Fibroblast of lung (primary cell): ENCODE measurements around the gene TAS2R19. TPM values are rescaled to one million over a fixed set of nuclear protein-coding genes. Genes with fewer than 3 reads are reported as not detected.

ENCODE experiments used
- DNase-seq, 2 donors: peaks; one replicate each; pipeline versions ENCODE4 v3.0.0 to v3.0.0-alpha.2; 2010; ENCODE audit warnings: low read depth in 2 of 2
- H2AFZ ChIP-seq: 2 replicates; pipeline ENCODE4 v1.5.1; 2012; ENCODE audit warnings: low read length, control low read depth, inconsistent platforms
- H3K27ac ChIP-seq: 2 replicates; pipeline ENCODE4 v1.5.1; 2011; ENCODE audit warnings: low read length, control low read depth; ENCODE audit not compliant: insufficient read depth
- H3K27me3 ChIP-seq: 2 replicates; pipeline ENCODE4 v1.5.1; 2011; ENCODE audit warnings: mild to moderate bottlenecking, low read length; ENCODE audit not compliant: control insufficient read depth, insufficient read depth
- H3K36me3 ChIP-seq: 2 replicates; pipeline ENCODE4 v1.5.1; 2011; ENCODE audit warnings: low read length; ENCODE audit not compliant: control insufficient read depth, insufficient read depth
- H3K4me1 ChIP-seq: 2 replicates; pipeline ENCODE4 v1.5.1; 2011; ENCODE audit warnings: low read length; ENCODE audit not compliant: control insufficient read depth, insufficient read depth; ENCODE audit errors: extremely low read depth
- H3K4me2 ChIP-seq: 2 replicates; pipeline ENCODE4 v1.5.1; 2011; ENCODE audit warnings: low read length, control low read depth; ENCODE audit not compliant: insufficient read depth; ENCODE audit errors: extremely low read depth
- H3K4me3 ChIP-seq, 4 experiments: fragments of 200-600 bp in 1 of 4; sonication (generic) in 1 of 4; replicated peaks in 1 of 4; 2 replicates each; pipeline ENCODE4 v1.5.1; 2011 to 2016; ENCODE audit warnings: low read length in 4 of 4, low read depth in 3 of 4, mild to moderate bottlenecking in 3 of 4, control low read depth in 2 of 4, inconsistent platforms in 1 of 4, mixed read lengths in 1 of 4; ENCODE audit not compliant: insufficient read depth in 1 of 4; ENCODE audit errors: control extremely low read depth in 1 of 4
- H3K79me2 ChIP-seq: 2 replicates; pipeline ENCODE4 v1.5.1; 2012; ENCODE audit warnings: mild to moderate bottlenecking, low read length, inconsistent platforms; ENCODE audit not compliant: control insufficient read depth, insufficient read depth
- H3K9ac ChIP-seq: 2 replicates; pipeline ENCODE4 v1.5.1; 2011; ENCODE audit warnings: mild to moderate bottlenecking, low read length, control low read depth; ENCODE audit not compliant: insufficient read depth
- H3K9me3 ChIP-seq: 2 replicates; pipeline ENCODE4 v1.5.1; 2012; ENCODE audit warnings: low read depth, low read length; ENCODE audit not compliant: control insufficient read depth, insufficient read depth
- H4K20me1 ChIP-seq: 2 replicates; pipeline ENCODE4 v1.5.1; 2011; ENCODE audit warnings: low read length; ENCODE audit not compliant: control insufficient read depth, insufficient read depth; ENCODE audit errors: extremely low read depth
- CTCF ChIP-seq, 2 donors: IDR thresholded peaks in 1 of 2; conservative IDR thresholded peaks in 1 of 2; 1 replicate in 1 of 2; 2 replicates in 1 of 2; pipeline ENCODE4 v1.5.1; 2011 to 2012; ENCODE audit warnings: low read length in 2 of 2, control low read depth in 1 of 2, inconsistent platforms in 1 of 2, low read depth in 1 of 2, mild to moderate bottlenecking in 1 of 2
- EZH2 ChIP-seq: IDR thresholded peaks from 2 replicates; pipeline ENCODE4 v1.5.1; 2012; ENCODE audit warnings: low read length, control low read depth, mild to moderate bottlenecking; ENCODE audit errors: missing control alignments
- polyA plus RNA-seq, 2 donors: library from polyadenylated mRNA; depleted of rRNA in 1 of 2; stranded (reverse) in 1 of 2; unstranded in 1 of 2; fragments of >200 nt; gene quantifications; 2 replicates each; pipeline ENCODE4 v1.2.1, GENCODE V29; 2011 to 2012; ENCODE audit warnings: missing spikeins in 1 of 2
- total RNA-seq: library from RNA; depleted of rRNA; stranded (reverse); fragments of >200 nt; gene quantifications from 2 replicates; pipeline ENCODE4 v1.2.1, GENCODE V29; 2014

Gene TAS2R19
- total and polyA plus RNA-seq, 2 donors (not counting 1 experiment from before 2014, with no cell fraction given), result 0.49 to 5.3 TPM

- no peaks in the 10 kb centered on the region for H4K20me1 ChIP-seq
- H3K79me2 ChIP-seq, result no peaks in the 10 kb centered on the region
- TF ChIP-seq EZH2 (no peak), CTCF (conservative IDR thresholded peaks at IDR 0.05 in 1 of 2, IDR thresholded peaks at IDR 0.05 in 1 of 2; ENCODE audit: low read depth in 1 of 2, low read length in 2 of 2) (no peak)
These were observed 47.5 kb downstream of the TAS2R19 start for GRCh38 chr12:10974965-10975364.

More at GRCh38 chr12:10974965-10975364, 47.5 kb downstream of the TAS2R19 start:
- no peak overlapping the region for H3K4me2 ChIP-seq
- H2AFZ ChIP-seq, result no peak overlapping the region
- no peak overlapping the region for H3K27ac ChIP-seq
- H3K27me3 ChIP-seq, result no peaks in the 10 kb centered on the region
- H3K9ac ChIP-seq, result no peak overlapping the region
- no peak overlapping the region for H3K4me3 ChIP-seq
- no peak for DNase-seq
- H3K9me3 ChIP-seq, result no peaks in the 10 kb centered on the region
- H3K4me1 ChIP-seq, result no peaks in the 10 kb centered on the region
- H3K36me3 ChIP-seq, result no peaks in the 10 kb centered on the region

Other genes with a start within 250 kb of the TAS2R19 start
- not detected in 2 replicates for gene TAS2R7, start 220.0 kb downstream of the TAS2R19 start, total RNA-seq
- gene TAS2R7, start 220.0 kb downstream of the TAS2R19 start, polyA plus RNA-seq, result not detected in 2 replicates
- gene TAS2R8, start 215.3 kb downstream of the TAS2R19 start, total RNA-seq, result under 0.01 TPM in 1 of 2 replicates, not detected in the other
- gene TAS2R8, start 215.3 kb downstream of the TAS2R19 start, polyA plus RNA-seq, result not detected in 2 replicates
- 0.17 TPM in 1 of 2 replicates, not detected in the other for gene TAS2R9, start 212.5 kb downstream of the TAS2R19 start, total RNA-seq
- gene TAS2R9, start 212.5 kb downstream of the TAS2R19 start, polyA plus RNA-seq, result not detected in 2 replicates
- 0.50 and 0.51 TPM in 2 replicates for gene TAS2R10, start 196.3 kb downstream of the TAS2R19 start, total RNA-seq
- gene TAS2R10, start 196.3 kb downstream of the TAS2R19 start, polyA plus RNA-seq, result 0.06 and 0.10 TPM in 2 replicates
- gene PRR4, start 173.1 kb downstream of the TAS2R19 start, total RNA-seq, result 0.66 and 0.77 TPM in 2 replicates
- 0.93 and 1.7 TPM in 2 replicates for gene PRR4, start 173.1 kb downstream of the TAS2R19 start, polyA plus RNA-seq
- gene PRH1, start 138.4 kb downstream of the TAS2R19 start, total RNA-seq, result 8.7 and 19.2 TPM in 2 replicates
- gene PRH1, start 138.4 kb downstream of the TAS2R19 start, polyA plus RNA-seq, result 1.2 and 1.6 TPM in 2 replicates
- 1.0 and 1.7 TPM in 2 replicates for gene TAS2R13, start 113.1 kb downstream of the TAS2R19 start, total RNA-seq
- gene TAS2R13, start 113.1 kb downstream of the TAS2R19 start, polyA plus RNA-seq, result not detected in 2 replicates
- gene PRH2, start 93.4 kb downstream of the TAS2R19 start, total RNA-seq, result not detected in 2 replicates
- gene PRH2, start 93.4 kb downstream of the TAS2R19 start, polyA plus RNA-seq, result 0.14 TPM in 1 of 2 replicates, not detected in the other
- gene TAS2R14, start 83.4 kb downstream of the TAS2R19 start, total RNA-seq, result 2.1 and 2.6 TPM in 2 replicates
- gene TAS2R14, start 83.4 kb downstream of the TAS2R19 start, polyA plus RNA-seq, result 1.3 and 2.0 TPM in 2 replicates
- 1.3 and 2.3 TPM in 2 replicates for gene TAS2R50, start 35.7 kb downstream of the TAS2R19 start, total RNA-seq
- gene TAS2R50, start 35.7 kb downstream of the TAS2R19 start, polyA plus RNA-seq, result not detected in 2 replicates
- 2.1 and 3.3 TPM in 2 replicates for gene TAS2R20, start 24.3 kb downstream of the TAS2R19 start, total RNA-seq
- 0.06 and 0.22 TPM in 2 replicates for gene TAS2R20, start 24.3 kb downstream of the TAS2R19 start, polyA plus RNA-seq
- 2.6 and 3.6 TPM in 2 replicates for gene TAS2R31, start 8.8 kb upstream of the TAS2R19 start, total RNA-seq
- gene TAS2R31, start 8.8 kb upstream of the TAS2R19 start, polyA plus RNA-seq, result 0.15 and 0.73 TPM in 2 replicates
- 1.5 and 2.0 TPM in 2 replicates for gene TAS2R46, start 39.7 kb upstream of the TAS2R19 start, total RNA-seq
- gene TAS2R46, start 39.7 kb upstream of the TAS2R19 start, polyA plus RNA-seq, result not detected in 2 replicates
- gene TAS2R43, start 69.7 kb upstream of the TAS2R19 start, total RNA-seq, result 0.99 and 1.0 TPM in 2 replicates
- not detected in 2 replicates for gene TAS2R43, start 69.7 kb upstream of the TAS2R19 start, polyA plus RNA-seq
- 2.6 and 4.0 TPM in 2 replicates for gene TAS2R30, start 112.0 kb upstream of the TAS2R19 start, total RNA-seq
- 0.08 TPM in 1 of 2 replicates, not detected in the other for gene TAS2R30, start 112.0 kb upstream of the TAS2R19 start, polyA plus RNA-seq
- 4.4 and 4.8 TPM in 2 replicates for gene SMIM10L1, start 148.6 kb upstream of the TAS2R19 start, total RNA-seq
- 4.8 and 5.5 TPM in 2 replicates for gene SMIM10L1, start 148.6 kb upstream of the TAS2R19 start, polyA plus RNA-seq
- gene TAS2R42, start 164.3 kb upstream of the TAS2R19 start, total RNA-seq, result not detected in 2 replicates
- not detected in 2 replicates for gene TAS2R42, start 164.3 kb upstream of the TAS2R19 start, polyA plus RNA-seq
- gene PRB3, start 247.1 kb upstream of the TAS2R19 start, total RNA-seq, result not detected in 2 replicates
- not detected in 2 replicates for gene PRB3, start 247.1 kb upstream of the TAS2R19 start, polyA plus RNA-seq